Measurements from ENCODE around the gene GRM1. TPM values are rescaled to one million over a fixed set of nuclear protein-coding genes. Genes with fewer than 3 reads are reported as not detected.
A peak's percentile ranks its signal among the peaks of the same experiment; 100 is the strongest.

Gene GRM1
- total and polyA plus RNA-seq, 4 donors: 0.02 to 0.12 (median 0.06) TPM

DNA sequence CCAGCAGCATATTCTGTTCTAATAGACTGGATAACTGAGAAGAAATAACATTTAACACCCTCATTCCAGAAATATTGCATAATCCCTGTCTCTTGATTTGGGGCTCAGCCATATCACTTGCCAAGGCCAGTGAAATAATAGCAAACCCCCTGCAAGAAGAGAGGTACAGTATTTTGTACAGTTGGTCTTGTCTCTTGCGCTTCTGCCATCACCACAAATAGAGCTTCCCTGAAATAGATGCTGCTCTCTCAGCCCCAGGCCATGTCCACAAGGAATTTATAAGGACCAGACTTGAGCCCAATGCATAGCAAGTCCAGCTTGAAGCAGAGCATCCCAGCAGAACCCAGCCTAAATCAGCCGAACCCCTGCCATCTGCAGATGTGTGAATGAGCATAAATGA, 254.0 kb downstream of the GRM1 start:
- ATAC-seq (ENCODE audit: insufficient read depth, low FRiP score) (no peak), DNase-seq (no peak)
- Histone ChIP-seq H3K27ac (ENCODE audit: low read depth in 1 of 2, low read length in 1 of 2) (no peak overlapping the region), H3K36me3 (ENCODE audit: control insufficient read depth in 4 of 4, insufficient read depth in 4 of 4, low read length in 4 of 4) (no peaks in the 10 kb centered on the region), H3K9me3 (ENCODE audit: control insufficient read depth in 4 of 4, insufficient read depth in 3 of 4, low read length in 3 of 4) (peaks cover 0 to 2% (median 0%) of the 10 kb centered on the region in 4 donors), H3K4me1 (ENCODE audit: control insufficient read depth in 5 of 5, insufficient read depth in 5 of 5, low read length in 5 of 5) (no peaks in the 10 kb centered on the region), H3K9ac (ENCODE audit: insufficient read depth in 1 of 2, low read length in 2 of 2) (no peak overlapping the region), H3K4me3 (no peak overlapping the region), H3K27me3 (ENCODE audit: control insufficient read depth in 3 of 3, insufficient read depth in 3 of 3, low read length in 2 of 3) (no peaks in the 10 kb centered on the region)
- WGBS, 2 donors: 91 to 98% methylated on average over 2 of the region's 2 CpGs
- TF ChIP-seq, protein P1, sequence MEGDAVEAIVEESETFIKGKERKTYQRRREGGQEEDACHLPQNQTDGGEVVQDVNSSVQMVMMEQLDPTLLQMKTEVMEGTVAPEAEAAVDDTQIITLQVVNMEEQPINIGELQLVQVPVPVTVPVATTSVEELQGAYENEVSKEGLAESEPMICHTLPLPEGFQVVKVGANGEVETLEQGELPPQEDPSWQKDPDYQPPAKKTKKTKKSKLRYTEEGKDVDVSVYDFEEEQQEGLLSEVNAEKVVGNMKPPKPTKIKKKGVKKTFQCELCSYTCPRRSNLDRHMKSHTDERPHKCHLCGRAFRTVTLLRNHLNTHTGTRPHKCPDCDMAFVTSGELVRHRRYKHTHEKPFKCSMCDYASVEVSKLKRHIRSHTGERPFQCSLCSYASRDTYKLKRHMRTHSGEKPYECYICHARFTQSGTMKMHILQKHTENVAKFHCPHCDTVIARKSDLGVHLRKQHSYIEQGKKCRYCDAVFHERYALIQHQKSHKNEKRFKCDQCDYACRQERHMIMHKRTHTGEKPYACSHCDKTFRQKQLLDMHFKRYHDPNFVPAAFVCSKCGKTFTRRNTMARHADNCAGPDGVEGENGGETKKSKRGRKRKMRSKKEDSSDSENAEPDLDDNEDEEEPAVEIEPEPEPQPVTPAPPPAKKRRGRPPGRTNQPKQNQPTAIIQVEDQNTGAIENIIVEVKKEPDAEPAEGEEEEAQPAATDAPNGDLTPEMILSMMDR (IDR thresholded peaks at IDR 0.05; ENCODE audit: control extremely low read depth, extremely low read depth): no peak

DNA sequence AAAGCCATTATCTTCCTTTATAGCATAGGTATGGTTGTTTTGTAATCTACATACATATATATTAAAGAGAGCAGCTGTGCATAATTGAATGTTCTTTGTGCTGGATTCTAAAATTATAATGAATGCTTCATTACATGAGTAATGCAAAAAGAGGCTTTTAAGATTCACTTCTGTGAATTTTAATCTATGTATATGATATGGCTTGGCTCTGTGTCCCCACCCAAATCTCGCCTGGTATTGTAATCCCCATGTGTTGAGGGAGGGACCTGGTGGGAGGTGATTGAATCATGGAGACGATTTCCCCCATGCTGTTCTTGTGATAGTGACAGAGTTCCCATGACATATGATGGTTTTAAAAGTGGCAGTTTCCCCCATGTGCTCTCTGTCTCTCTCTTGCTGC, 255.4 kb downstream of the GRM1 start:
- H3K9ac ChIP-seq (ENCODE audit: insufficient read depth in 1 of 2, low read length in 2 of 2): no peak overlapping the region
- no peak overlapping the region for H3K4me3 ChIP-seq
- TF ChIP-seq, protein P1 (IDR thresholded peaks at IDR 0.05; ENCODE audit: control extremely low read depth, extremely low read depth): no peak
- no peaks in the 10 kb centered on the region for H3K27me3 ChIP-seq (ENCODE audit: control insufficient read depth in 3 of 3, insufficient read depth in 3 of 3, low read length in 2 of 3)
- 83 to 88% methylated on average over 2 of the region's 2 CpGs for WGBS, 2 donors
- ATAC-seq (ENCODE audit: insufficient read depth, low FRiP score): no peak
- no peaks in the 10 kb centered on the region for H3K36me3 ChIP-seq (ENCODE audit: control insufficient read depth in 4 of 4, insufficient read depth in 4 of 4, low read length in 4 of 4)
- H3K27ac ChIP-seq (ENCODE audit: low read depth in 1 of 2, low read length in 1 of 2): no peak overlapping the region
- no peak for DNase-seq
- peaks cover 0 to 2% (median 0%) of the 10 kb centered on the region in 4 donors for H3K9me3 ChIP-seq (ENCODE audit: control insufficient read depth in 4 of 4, insufficient read depth in 3 of 4, low read length in 3 of 4)
- no peaks in the 10 kb centered on the region for H3K4me1 ChIP-seq (ENCODE audit: control insufficient read depth in 5 of 5, insufficient read depth in 5 of 5, low read length in 5 of 5)

DNA sequence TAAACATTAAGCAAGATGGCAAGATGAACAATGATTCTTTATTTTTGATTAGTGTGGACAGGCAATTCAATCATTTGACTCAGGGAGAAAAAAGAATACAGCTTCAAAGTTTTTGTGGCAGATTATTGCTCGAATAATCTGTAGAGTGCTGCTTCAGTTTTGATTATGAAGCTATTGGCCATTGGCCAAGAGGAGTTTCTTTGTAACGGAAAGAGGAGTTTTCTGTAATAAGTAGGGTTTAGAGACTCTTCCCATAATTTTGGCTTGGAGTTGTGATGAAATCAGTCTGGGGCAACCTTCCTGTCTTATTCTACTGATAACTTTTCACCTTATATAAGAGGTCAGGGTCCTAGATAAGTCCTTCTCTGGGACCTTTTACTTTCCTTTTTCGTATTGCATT, 258.1 kb downstream of the GRM1 start:
- ATAC-seq (ENCODE audit: insufficient read depth, low FRiP score) (no peak), DNase-seq (peak in 2 of 3 donors; percentile 53 to 56)
- Histone ChIP-seq H3K36me3 (ENCODE audit: control insufficient read depth in 4 of 4, insufficient read depth in 4 of 4, low read length in 4 of 4) (no peaks in the 10 kb centered on the region), H3K9ac (ENCODE audit: insufficient read depth in 1 of 2, low read length in 2 of 2) (no peak overlapping the region), H3K27ac (ENCODE audit: low read depth in 1 of 2, low read length in 1 of 2) (no peak overlapping the region), H3K4me3 (no peak overlapping the region), H3K9me3 (ENCODE audit: control insufficient read depth in 4 of 4, insufficient read depth in 3 of 4, low read length in 3 of 4) (peaks cover 0 to 2% (median 0%) of the 10 kb centered on the region in 4 donors), H3K4me1 (ENCODE audit: control insufficient read depth in 5 of 5, insufficient read depth in 5 of 5, low read length in 5 of 5) (peaks cover 0 to 5% (median 0%) of the 10 kb centered on the region in 5 donors), H3K27me3 (ENCODE audit: control insufficient read depth in 3 of 3, insufficient read depth in 3 of 3, low read length in 2 of 3) (no peaks in the 10 kb centered on the region)
- WGBS, 2 donors: 42 to 56% methylated on average over 3 of the region's 3 CpGs
- TF ChIP-seq, protein P1 (IDR thresholded peaks at IDR 0.05; ENCODE audit: control extremely low read depth, extremely low read depth): no peak

Data from lung (tissue), 12 donors.